ENCODE measurements around the gene RAD1.

Gene RAD1

DNA sequence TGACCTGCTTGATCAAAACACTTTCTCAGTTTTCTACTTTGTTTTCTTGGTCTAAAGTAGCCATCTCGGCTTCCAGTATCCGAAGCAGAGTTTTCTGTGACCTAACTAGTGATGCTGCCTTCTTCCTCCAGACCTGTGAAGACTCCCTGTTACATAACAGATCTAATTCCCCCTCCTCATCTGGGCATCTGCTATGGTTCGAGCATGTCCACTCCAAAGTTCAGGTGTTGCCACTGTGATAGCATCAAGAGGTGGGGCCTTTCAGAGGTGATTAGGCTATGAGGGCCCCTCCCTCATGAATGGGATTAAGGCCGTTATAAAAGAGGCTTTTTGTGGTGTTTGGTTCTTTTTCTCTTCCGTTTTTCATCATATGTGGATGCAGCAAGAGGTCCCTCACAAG lies 56.1 kb downstream of the RAD1 start:
- DNase-seq: no peak

DNA sequence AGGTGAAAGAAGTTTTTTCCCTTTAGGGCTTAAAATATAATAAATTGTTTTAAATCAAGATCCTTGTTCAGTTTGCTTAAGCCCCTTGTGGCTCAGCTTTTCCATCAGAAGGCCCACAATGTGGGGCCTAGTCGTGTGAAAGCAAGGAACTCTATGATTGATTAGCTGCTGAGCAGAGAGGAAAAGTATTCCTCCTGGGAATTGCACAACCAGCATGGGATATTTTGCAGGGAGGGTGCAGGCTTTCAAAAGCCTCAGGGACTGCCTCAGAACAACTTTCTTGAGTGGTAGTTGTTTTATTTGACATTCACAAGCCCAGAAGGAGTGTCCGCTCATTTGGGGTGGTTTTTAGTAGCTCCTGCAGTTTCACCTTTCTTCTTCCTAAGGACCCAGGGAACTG lies 56.5 kb downstream of the RAD1 start:
- no peak for DNase-seq

DNA sequence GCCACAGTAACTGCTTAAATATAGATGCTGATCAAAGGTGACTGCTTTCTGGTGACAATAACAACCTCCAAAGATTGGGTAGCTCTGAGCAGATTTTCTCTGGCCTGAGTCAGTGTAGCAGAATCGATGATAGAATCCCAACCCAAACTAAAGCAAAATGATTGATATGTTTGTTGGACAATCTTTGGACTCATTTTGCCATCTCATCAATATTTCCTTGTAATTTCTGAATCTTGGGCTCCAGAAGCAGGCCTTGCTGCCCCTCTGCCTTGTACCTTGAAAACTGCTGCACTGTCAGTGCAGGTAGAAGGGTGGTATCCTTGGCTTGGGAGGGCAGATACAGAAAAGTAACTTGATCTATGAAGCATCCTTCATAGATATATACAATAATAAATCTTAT lies 57.4 kb downstream of the RAD1 start:
- DNase-seq: no peak

- DNase-seq: no peak
Measured at GRCh38 chr5:34857161-34857560, 58.1 kb downstream of the RAD1 start.

Data from T-helper 1 cell (primary cell).